NCI-H1694 treated with DMSO at 0.1 percent for 48 hours (cell line): ENCODE measurements around the gene SLC25A34.
"Not testable (repeated sequence)": the region's sequence is repeated elsewhere in the genome, so short reads cannot be mapped to it uniquely, and the experiment has no call there.

Source experiments
- DNase-seq: peaks from one replicate; lab custom pipeline; 2025; lab: John Stamatoyannopoulos, UW

The SLC25A34 gene

DNA sequence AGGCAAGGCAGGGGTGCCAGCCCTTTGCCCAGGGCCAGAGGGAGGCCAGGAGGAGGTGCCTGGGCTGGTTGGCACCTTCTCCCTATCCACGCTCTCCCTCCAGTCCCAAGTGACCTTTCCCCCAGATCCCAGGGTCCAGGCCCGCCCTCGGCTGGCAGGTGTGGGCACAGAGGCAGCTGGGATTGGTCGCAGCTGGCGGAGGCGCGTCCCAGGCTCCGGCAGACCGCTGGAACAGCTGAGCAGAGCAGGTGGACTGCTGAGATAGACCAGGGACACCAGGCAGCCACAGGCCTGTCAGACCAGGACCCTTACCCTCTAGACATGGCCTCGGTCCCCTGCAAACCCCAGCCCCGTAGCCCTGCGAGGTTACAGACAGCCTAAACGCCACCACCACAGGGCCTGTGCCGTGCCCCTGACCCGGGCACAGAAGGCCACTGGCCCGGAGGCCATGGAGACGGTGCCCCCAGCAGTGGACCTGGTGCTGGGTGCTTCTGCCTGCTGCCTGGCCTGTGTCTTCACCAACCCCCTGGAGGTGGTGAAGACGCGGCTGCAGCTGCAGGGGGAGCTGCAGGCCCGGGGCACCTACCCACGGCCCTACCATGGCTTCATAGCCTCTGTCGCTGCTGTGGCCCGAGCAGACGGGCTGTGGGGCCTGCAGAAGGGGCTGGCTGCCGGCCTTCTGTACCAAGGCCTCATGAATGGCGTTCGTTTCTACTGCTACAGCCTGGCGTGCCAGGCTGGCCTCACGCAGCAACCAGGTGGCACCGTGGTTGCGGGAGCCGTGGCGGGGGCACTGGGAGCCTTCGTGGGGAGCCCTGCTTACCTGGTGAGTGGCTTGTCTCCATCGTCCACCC is at the start of gene SLC25A34:
SLC25A34 (plus strand) TSS at position 221 of the 854 bp plus-strand sequence; CDS start at position 449, 228 bp downstream.
- no peak for DNase-seq

GRCh38 chr1:15687446-15687845 is 48.6 kb upstream of the SLC25A34 start:
- DNase-seq, result no peak

DNA sequence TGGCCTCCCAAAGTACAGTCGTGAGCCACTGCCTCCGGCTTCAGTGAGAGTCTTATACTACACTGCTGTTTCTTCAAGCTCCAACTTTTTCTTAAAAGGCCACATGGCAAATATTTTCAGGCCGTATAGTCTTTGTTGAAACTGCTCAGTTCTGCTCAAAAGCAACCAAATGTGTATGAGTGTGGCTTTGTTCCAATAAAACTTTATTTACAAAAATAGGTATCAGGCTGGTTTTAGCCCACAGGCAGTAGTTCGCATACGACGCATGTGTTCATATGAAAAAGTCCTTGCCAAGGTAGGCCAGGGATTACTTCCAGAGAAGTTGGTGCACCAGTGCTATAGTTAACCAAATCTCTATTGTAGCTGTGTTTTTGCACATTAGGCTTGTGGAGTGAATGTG is 45.7 kb upstream of the SLC25A34 start:
- DNase-seq, result no peak

- DNase-seq, result no peak
These were observed 44.5 kb upstream of the SLC25A34 start for GRCh38 chr1:15691434-15692032.

DNA sequence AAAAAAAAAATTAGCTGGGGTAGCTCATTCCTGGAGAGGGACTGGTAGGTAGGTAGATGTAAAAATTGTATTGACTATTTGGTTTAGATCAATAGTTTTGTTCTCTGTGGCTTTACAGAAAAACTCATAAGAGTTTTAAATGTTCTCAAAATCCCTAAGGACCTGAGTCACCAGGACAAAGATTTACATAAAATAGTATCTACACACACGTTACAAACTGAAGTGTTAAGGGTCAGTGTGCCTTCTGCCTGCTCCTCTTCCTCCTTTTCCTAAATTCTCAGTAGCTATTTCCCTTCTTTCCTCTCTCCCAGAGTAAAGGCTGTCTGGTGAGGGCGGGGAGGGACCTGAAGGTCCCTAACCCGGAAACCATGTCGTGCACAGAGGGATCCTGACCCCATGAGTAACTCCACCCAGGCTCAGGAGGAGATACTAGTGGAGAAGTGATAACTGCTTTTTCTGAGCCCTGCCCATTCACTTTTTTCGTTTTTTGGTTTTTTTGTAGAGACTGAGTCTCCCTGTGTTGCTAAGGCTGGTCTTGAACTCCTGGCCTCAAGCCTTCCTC is 43.9 kb upstream of the SLC25A34 start:
- no peak for DNase-seq

GRCh38 chr1:15693371-15693770 is 42.7 kb upstream of the SLC25A34 start:
- DNase-seq, result no peak

- no peak for DNase-seq
These were observed 39.0 kb upstream of the SLC25A34 start for GRCh38 chr1:15696956-15697521.

GRCh38 chr1:15698201-15698600 is 37.9 kb upstream of the SLC25A34 start:
- no peak for DNase-seq

DNA sequence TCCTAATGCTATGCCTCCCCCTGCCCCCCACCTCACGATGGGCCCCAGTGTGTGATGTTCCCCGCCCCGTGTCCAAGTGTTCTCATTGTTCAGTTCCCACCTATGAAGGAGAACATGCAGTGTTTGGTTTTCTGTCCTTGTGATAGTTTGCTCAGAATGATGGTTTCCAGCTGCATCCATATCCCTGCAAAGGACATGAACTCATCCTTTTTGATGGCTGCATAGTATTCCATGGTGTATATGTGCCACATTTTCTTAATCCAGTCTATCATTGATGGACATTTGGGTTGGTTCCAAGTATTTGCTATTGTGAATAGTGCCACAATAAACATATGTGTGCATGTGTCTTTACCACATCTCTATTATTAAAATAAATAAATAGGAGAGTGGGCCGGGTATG is 36.7 kb upstream of the SLC25A34 start:
- DNase-seq, result not testable (repeated sequence)

GRCh38 chr1:15700508-15700907 is 35.5 kb upstream of the SLC25A34 start:
- no peak for DNase-seq

GRCh38 chr1:15701784-15702183 is 34.3 kb upstream of the SLC25A34 start:
- no peak for DNase-seq

DNA sequence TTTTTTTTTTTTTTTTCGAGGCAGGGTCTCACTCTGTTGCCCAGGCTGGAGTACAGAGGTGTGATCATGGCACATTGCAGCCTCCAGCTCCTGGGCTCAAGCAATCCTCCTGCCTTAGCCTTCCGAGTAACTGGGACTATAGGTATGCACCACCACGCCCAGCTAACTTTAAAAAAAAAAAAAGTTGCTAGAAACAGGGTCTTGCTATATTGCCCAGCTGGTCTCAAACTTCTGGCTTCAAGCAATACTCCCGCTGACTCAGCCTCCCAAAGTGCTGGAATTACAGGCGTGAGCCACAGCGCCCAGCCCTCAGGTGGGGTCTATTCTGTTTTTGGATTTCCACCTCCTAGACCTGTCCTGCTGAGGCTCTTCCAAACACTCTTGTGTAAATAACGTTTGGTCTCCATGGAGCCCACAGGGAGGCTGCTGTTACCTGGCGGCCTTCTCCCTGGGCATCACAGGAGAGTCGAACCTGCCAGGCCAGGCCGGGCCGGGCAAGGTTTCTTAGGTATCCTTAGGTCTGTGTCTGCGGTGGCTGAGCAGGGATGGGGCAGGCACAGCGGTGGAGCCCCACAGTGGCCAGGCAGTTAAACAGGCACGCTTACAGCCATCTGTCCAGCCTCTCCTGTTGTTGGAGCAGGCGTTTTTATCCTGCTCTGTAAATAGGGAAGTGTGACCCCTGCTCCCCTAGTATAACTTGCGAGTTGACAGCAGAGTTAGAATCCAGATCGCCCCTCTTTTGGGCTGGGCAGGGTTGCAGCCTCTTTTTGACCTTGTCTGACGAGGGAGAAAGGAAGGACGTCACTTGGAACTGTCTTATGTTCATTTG is 33.1 kb upstream of the SLC25A34 start:
- DNase-seq, result no peak

DNA sequence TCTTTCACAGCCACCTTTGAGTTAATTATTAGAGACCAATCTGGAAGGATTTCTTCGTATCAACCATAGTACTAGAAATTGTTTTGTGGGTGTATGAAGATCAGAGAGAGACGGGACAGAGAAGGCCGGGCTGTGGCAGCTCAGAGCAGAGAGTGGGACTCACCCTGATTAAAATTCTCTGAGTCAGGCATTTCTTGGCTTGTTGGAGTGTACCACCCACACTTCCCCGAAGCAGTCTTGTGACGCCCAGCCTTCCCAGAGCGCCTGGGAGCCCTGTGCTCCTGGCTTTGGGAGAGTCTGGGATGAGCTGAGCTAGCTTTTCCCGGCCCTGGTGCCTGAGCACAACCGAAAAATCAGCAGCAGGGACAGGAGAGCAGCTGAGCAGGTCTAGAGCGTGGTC is 32.5 kb upstream of the SLC25A34 start:
- DNase-seq, result no peak

GRCh38 chr1:15704526-15705183 is 31.4 kb upstream of the SLC25A34 start:
- no peak for DNase-seq

GRCh38 chr1:15705184-15705566 is 30.9 kb upstream of the SLC25A34 start:
- DNase-seq, result no peak

DNA sequence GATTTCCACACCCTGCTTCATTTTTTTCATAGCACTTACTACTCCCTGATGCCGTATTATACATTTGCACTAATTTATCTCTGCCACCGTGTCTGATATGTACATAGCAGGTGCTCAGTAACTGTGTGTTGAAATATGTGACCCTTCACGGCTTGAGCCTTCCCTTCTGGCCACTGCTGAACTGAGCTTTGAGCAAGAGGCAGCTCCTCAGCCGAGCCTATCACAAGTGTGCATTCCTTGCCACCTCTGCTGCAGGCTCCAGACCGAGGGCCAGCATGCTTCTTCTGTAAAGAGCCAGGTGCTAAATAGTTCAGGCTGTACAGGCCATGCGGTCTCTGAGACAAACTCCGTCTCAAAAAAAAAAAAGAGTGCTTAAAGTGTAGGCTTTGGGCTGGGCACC is 29.3 kb upstream of the SLC25A34 start:
- no peak for DNase-seq

- DNase-seq, result no peak
These were observed 28.7 kb upstream of the SLC25A34 start for GRCh38 chr1:15707239-15707925.

DNA sequence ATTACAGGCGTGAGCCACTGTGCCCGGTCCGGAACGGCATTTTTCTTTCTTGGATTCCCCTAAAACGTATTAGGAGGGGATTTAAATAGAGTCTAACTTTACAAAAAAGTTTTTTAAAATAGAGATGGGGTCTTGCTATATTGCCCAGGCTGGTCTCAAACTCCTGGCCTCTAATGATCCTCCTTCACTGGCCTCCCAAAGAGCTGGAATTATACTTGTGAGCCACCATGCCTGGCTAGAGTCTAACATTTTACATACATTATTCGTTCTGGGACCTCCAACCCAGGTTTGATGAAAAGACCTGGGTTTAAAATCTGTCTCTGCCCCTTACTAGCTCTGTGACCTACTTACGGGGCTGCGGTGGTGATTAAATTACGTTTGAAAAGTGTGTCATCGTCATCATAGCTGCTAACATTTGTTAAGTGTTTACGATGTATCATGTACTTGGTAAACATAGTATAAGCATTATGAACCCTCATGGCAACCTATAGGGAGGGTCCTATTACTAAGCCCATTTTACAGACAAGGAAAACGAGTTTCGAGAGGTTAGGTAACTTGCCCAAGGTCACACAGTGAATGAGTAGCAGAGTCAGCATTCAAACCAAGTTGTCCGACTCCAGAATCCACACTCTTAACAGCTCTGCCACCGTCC is 27.4 kb upstream of the SLC25A34 start:
- no peak for DNase-seq

DNA sequence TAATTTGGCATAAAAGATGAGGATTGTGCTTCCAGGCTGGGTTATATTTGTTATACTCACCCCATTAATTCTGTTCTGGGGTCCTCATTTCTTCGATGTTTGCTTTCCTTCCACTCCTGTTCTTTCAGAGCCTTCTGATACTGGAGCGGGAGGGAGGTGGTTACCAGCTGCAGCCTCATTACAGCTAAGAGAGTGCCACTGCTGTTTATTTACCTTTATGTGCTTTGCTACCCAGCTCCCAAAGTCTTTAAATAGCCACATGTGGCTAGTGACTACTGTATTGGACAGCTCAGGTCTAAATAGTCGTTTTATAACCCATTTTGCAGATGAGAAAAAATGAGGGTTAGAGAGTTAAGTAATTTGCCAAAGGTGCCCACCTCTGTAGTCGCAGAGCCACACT is 26.8 kb upstream of the SLC25A34 start:
- DNase-seq, result no peak

DNA sequence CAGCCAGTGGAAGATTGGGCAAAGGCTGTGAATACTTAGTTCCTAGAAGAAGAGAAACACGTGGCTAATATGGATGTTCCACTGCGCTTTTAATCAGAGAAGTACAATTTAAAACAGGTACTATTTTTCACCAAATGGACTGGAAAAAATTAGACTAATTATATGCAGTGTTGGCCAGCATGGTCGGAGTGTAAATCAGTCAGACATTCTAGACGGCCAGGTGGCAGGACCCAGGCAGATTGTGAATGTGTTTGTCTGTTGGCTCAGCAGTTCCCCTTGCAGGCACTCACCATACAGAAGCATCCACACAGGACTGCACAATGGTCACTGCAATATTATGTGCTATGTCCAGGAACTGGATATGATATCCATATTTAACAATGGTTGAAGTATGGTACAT is 23.9 kb upstream of the SLC25A34 start:
- DNase-seq, result no peak
